GM10266 (cell line): ENCODE data around the gene RBM8A.

Source experiments
- DNase-seq: peaks from one replicate; pipeline ENCODE4 v3.0.0; 2012; ENCODE audit errors: extremely low spot score
- CTCF ChIP-seq: IDR thresholded peaks from 2 replicates; pipeline ENCODE4 v1.5.1; 2012; ENCODE audit warnings: mild to moderate bottlenecking, low read depth; ENCODE audit not compliant: control insufficient read depth, insufficient read depth; ENCODE audit errors: missing control alignments

The RBM8A gene

DNA sequence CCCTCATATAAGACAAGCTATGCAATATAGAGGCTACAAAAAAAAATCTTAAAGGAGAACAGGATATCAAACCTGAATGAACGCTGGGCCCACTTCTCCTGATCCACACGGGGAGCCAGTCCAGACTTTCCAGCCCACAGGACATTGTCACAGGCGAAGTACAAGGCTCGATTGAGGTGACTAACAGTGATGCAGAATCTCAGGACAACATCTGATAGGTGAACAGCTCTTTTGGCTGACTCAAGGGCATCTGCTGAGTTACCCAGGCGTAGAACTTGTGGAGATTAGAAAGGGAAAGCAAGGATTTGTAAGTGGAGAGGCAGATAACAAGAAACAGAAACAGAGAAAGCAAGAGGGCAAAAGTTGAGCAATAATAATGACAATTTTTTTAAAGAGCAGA lies 10.5 kb downstream of the RBM8A start:
- TF ChIP-seq CTCF, result no peak
- no peak for DNase-seq

DNA sequence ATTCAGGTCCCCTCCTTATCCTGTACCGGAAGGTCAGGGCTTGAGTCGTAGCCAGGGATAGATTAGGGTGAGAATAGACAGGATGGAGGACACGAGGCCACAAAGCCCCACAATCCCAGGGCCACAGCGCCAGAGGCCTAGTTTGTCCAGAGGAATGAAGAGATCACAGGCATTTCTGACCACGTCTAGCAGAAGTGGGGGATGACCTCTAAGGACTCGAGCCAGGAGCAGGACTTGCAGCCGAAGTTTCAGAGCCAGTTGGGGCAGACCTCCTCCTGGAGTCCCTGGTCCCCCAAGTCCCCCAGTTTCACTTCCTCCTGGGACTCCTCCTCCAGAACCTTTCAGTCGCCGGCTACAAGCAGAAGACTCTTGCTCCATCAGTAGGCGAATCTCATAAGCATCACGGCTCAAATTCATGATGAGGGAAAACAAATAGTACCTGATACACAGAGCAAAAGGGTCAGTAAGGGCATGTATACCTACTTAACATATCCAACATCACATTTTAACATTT lies 15.1 kb downstream of the RBM8A start:
- TF ChIP-seq CTCF, result no peak
- DNase-seq, result no peak

DNA sequence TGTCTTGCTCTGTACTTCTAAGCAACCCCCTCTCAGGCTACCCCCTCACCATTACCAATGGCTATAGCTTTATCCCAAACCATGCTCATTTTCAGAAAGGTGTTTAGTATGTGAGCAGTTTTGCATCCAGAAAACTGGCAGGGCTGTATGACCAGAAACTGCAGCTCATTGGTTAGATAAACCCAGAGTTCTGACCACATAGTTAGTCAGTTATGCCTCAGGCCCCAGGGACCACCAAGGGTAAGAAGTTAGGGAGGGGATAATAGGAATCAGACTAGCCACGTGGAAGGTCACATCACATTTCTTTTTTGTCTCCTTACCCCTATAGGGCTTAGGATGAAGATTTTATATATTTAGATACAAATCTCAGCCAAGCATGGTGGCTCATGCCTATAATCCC lies 18.6 kb downstream of the RBM8A start:
- TF ChIP-seq CTCF, result no peak
- no peak for DNase-seq

DNA sequence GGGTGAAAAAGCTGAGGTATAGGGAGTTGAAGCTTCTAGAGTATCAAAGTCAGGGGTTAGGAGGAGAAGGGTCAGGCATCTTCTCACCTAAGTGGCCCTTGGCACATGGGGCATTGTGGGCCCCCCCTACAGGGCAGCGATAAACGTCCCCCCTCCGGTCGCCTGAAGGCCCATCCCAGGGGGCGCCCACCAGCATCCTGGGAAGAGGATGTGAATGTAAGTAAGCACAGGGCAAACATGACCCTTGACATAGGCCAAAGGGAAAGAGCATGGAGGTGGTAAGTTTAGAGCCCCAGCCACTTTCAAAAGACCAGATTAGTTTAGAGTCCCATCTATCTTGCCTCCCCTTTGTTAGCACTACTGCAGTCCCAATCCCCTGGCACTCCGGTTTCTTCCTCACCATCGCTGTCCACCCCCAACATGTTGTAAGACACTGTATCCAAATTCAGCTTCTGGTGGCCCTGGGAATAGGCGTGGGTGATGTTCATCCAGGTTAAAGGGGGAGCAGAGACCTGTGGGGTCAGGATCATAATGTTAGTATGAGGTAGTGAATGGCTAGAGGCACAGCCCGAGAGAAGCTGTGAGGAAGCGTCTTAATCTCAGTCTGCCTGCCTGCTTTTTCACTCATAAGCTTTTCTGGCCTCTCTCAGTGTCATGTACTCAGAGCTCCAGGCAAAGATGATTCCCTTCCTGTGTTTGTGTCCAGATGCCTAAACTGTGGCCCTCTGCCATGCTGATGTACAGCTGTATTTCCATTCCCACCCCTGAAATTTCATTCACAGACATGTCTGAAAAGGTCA lies 20.1 kb downstream of the RBM8A start:
- no peak for DNase-seq
- no peak for TF ChIP-seq CTCF

DNA sequence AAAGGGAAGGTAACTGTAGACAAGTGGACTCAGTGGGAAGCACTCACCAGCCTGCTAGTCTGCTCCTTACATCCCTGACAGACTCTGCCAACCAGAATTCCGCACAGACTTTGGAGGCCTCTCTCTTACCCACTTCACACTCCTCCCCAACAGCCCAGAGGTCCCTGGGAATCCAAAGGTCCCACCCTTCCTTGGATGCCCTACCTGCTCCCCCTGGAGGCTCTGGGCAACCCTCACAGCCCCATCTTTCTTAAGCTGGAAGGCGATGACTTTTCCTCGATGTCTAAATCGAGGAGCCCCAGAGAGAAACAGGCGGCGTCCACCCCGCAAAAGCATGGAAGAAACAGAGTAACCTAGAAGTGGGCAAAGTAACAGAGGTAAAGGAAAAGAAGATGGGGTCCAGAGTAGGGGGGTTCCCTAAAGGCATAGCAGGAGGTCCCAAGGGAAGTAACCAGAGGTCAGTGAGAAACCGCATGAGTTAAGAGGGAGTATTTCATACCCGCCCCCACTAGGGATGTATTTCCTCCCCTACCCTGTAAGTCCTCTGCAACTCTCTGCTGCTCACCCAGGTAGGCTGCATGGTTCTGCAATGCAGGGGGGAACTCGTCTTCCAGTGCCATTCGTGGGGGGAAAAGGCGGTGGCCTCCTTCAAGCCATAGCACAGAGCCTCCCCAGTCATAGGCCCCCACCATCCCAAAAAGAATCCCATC lies 25.8 kb downstream of the RBM8A start:
- DNase-seq, result no peak
- TF ChIP-seq CTCF, result no peak

DNA sequence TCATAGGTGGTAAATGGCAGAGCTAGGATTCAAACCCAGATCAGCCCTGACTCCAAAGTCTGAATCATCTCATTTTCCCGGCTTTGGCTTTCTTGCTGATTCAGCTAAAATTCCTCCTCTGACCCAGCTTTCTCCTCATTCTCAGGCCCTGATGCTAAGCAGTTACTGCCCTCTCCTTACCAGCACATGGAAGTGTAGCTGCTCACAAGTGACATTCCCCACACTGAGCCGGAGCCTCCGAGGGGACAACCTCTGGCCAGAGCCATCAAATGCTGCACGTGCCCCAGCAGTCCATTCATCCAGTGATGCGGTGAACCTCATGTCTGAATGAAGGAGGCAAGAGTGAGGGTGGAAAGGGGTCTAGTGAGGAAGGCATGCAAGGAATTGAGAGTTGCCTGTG lies 28.5 kb downstream of the RBM8A start:
- no peak for DNase-seq
- no peak for TF ChIP-seq CTCF

DNA sequence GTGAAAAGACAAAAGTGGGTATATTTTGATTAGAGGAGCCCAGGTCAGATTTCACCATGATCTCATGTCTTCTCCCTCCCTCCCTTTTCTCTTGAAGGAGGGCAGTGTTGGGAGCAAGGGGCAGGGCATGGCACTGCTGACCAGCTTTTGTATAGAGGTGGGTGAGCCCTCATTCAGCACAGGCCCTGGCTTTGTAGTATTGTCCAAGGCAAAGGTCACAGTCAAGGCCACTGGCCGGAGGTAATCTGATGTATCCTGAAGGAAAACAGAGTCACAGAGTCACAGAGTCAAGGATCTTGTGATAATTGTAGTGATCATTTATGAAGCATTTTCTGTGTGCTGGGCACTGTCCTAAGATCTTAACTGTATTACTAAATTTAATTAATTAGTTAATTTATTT lies 29.3 kb downstream of the RBM8A start:
- no peak for DNase-seq
- TF ChIP-seq CTCF, result no peak
